Hepatic stellate cell (primary cell): ENCODE measurements around the gene KRTAP10-2.
"Not testable (repeated sequence)": the region's sequence is repeated elsewhere in the genome, so short reads cannot be mapped to it uniquely, and the experiment has no call there.

Experiments used
- DNase-seq: peaks from one replicate; pipeline ENCODE4 v3.0.0; 2011; ENCODE audit warnings: low spot score

KRTAP10-2 gene

GRCh38 chr21:44566403-44566802 lies 15.1 kb upstream of the KRTAP10-2 start:
- DNase-seq = no peak

- DNase-seq = no peak
Measured at GRCh38 chr21:44564886-44565598, 13.7 kb upstream of the KRTAP10-2 start.

GRCh38 chr21:44564099-44564498 lies 12.8 kb upstream of the KRTAP10-2 start:
- no peak for DNase-seq

- no peak for DNase-seq
Measured at GRCh38 chr21:44558695-44559094, 7.4 kb upstream of the KRTAP10-2 start, which contains the start of gene KRTAP10-3. Gene KRTAP10-3, minus strand, starts transcription at chr21:44558795. Its CDS starts 80 bp downstream, at chr21:44558715.

GRCh38 chr21:44558329-44558675 lies 7.0 kb upstream of the KRTAP10-2 start:
- DNase-seq = not testable (repeated sequence)

GRCh38 chr21:44557491-44558328 lies 6.4 kb upstream of the KRTAP10-2 start:
- no peak for DNase-seq

GRCh38 chr21:44556879-44557278 lies 5.6 kb upstream of the KRTAP10-2 start:
- no peak for DNase-seq

- no peak for DNase-seq
Measured at GRCh38 chr21:44555200-44555875, 4.0 kb upstream of the KRTAP10-2 start.

- DNase-seq = no peak
Measured at GRCh38 chr21:44552681-44553080, 1.4 kb upstream of the KRTAP10-2 start.

- no peak for DNase-seq
Measured at GRCh38 chr21:44552136-44552535, 831 bp upstream of the KRTAP10-2 start.

GRCh38 chr21:44550807-44551206 lies 498 bp downstream of the KRTAP10-2 start:
- DNase-seq = no peak

- DNase-seq = not testable (repeated sequence)
Measured at GRCh38 chr21:44550285-44550684, 1.0 kb downstream of the KRTAP10-2 start.

- DNase-seq = no peak
Measured at GRCh38 chr21:44549525-44550211, 1.6 kb downstream of the KRTAP10-2 start.

- no peak for DNase-seq
Measured at GRCh38 chr21:44548922-44549321, 2.4 kb downstream of the KRTAP10-2 start.

GRCh38 chr21:44548381-44548780 lies 2.9 kb downstream of the KRTAP10-2 start:
- DNase-seq = no peak

GRCh38 chr21:44547656-44548331 lies 3.5 kb downstream of the KRTAP10-2 start:
- no peak for DNase-seq

- DNase-seq = no peak
Measured at GRCh38 chr21:44544566-44544965, 6.7 kb downstream of the KRTAP10-2 start.

- DNase-seq = no peak
Measured at GRCh38 chr21:44542716-44543115, 8.6 kb downstream of the KRTAP10-2 start.

GRCh38 chr21:44540741-44541288 lies 10.5 kb downstream of the KRTAP10-2 start:
- no peak for DNase-seq

GRCh38 chr21:44539991-44540666 lies 11.2 kb downstream of the KRTAP10-2 start, which contains the start of gene KRTAP10-1:
Gene KRTAP10-1, minus strand, starts transcription at chr21:44540195. Its CDS starts 45 bp downstream, at chr21:44540150.
- DNase-seq = no peak

- no peak for DNase-seq
Measured at GRCh38 chr21:44539046-44539445, 12.3 kb downstream of the KRTAP10-2 start.
